ENCODE measurements around the gene ZBTB46.

The ZBTB46 gene

DNA sequence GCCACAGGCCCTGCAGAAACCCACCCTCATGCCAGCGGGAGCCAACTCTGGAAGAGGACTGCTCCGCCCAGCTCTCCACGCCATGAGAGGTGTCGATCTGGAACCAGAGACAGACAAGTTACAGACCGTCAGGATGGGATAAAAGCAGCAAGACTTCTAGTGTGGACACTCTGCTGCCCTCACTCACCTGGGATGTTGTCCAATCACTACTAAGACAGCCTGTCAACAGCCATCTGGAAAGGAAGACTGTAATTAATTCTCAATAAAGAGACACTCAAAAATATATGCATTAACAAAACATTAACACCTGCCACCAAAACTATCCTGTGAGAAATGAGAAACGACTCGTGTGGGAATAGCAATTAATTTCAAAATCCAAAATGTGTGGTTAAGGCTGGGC, 63.2 kb downstream of the ZBTB46 start:
- no peak for DNase-seq (ENCODE audit: low spot score)

DNA sequence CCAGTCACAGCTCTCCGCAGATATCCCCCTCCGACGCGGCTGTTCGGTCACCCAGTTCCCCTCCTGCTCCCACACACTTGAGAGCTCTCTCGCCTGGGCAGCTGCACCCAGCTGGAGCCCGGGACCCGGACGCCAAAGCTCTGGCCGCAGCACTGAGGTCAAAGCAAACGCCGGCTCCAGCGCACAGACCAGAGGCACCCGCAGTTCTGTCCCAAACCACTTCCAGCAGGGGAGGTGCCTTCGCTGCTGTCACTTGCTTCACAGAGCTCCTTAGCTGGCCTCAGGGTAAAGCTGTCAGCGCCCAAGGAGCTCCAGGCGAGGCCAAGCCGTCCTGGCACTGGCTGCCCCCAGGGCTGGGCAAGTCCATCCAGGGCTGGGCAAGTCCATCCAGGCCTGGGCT, 63.6 kb downstream of the ZBTB46 start:
- DNase-seq (ENCODE audit: low spot score) = no peak

DNA sequence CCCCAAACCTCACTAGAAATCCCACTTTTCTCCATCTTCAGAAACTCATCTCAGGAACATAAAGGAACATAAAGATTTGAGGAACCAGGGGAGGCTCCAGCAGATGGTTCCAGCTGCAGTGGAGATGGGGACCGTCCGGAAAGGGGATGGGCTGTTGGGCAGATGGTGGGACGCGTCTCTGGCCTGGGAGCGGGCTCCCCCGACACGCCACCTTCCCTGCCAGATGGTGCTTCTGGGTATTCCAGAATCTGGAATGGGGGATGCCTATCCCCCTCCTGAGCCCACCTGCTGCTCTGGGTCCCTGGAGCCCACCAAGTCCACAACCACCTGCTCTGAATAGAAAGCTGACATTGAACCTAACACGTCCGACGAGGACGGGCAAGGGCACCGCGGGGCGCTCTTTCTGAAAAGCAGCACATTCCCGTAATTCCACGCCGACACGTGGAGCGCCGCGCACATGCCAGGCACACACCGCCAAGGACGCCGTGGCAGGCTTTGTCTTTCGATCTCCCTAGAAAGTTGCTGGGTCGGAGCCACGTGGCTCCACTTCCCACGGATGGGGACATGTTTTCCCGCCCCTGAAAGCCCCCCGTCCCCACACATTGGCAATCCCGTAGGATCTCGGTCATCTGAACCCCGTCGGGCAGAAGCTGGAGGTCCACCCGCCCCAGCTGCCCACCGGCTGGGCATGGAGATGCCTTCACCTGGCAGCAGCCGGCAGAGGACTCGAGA, 64.2 kb downstream of the ZBTB46 start:
- no peak for DNase-seq (ENCODE audit: low spot score)

DNA sequence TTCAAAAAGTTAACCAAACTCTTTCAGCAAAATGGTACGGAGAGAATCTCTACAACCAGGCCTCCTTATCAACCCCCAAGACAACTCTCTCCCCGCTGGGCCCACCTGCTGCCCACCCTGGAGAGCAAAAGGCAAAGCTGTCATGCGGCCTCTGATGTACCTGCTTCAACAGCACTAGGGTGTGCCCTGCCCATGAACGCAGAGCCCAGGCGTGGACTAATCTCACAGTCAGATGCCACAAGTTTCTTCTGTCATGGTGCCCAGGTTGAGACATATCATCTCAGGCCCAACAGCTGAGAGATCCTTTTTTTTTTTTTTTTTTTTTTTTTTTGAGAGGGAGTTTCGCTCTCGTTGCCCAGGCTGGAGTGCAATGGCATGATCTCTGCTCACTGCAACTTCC, 65.2 kb downstream of the ZBTB46 start:
- no peak for DNase-seq (ENCODE audit: low spot score)

DNA sequence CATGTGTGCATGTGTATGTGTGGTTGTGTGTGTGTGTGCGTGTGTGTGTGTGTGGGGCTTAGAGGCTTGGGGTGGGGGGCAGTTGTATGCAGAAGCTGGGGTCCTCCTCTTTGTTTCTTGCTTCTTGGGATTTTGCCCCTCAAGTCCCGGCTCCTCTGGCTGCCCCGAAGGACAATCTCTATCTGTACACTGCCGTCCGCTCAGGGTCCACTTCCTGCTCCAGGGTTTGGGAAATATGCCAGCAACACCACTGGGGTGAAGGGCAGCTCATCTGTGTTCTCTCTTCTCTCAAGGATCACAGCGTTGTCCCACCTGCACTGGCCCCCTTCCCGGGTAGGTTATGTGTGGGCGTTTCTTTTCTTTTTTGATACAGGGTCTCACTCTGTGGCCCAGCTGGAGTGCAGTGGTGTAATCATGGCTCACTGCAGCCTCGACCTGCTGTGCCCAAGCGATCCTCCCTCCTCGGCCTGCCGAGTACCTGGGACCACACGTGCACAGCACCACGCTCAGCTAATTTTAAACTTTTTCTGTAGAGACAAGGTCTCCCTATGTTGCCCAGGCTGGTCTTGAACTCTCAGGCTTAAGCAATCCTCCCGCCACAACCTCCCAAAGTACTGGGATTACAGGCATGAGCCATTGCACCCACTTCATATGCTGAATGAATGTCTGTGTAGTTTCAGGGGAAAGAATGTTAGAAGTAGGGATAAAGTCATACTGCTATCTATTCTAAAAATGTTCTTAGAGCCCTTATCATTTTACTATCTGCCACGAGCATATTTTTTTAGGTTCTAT, 65.8 kb downstream of the ZBTB46 start:
- DNase-seq (ENCODE audit: low spot score) = no peak

DNA sequence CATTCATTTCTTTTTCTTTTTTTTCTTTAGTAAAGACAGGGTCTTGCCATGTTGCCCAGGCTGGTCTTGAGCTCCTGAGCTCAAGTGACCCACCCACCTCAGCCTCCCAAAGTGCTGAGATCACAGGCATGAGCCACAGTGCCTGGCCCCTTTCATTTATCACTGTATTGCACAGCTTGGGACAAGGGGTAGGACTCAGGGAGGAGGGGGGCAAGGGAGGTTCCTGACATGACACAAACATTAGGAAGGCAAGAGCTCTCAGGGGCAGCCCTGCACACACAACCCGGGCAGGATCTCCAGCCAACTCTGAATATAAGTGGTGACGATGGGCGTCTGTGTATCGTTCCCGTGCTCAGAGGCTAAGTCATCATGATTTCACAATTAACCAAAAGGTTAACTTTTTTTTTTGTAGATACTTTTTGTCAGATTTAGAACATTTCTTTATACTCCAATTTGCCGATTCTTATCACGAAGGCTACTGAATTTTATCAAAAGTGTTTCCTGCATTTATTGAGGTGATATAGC, 71.6 kb downstream of the ZBTB46 start:
- no peak for DNase-seq (ENCODE audit: low spot score)

DNA sequence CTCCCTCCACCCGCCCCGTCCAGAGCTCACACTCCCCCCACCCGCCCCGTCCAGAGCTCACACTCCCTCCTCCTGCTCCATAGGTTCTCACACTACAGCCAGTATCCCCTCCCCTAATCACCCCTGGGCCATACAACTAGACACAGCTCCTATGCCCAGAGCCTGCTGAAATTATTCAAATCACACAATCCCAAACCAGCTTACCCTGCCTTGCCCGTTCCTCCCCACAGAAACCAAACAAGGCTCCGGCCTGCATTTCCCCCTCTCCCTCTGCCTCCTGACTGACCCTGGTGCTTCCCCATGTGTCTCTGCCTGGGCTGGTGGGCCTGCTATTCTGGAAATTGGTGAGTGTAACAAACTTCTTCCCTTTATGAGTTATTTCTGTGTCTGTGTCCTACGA, 72.9 kb downstream of the ZBTB46 start:
- DNase-seq (ENCODE audit: low spot score) = no peak

DNA sequence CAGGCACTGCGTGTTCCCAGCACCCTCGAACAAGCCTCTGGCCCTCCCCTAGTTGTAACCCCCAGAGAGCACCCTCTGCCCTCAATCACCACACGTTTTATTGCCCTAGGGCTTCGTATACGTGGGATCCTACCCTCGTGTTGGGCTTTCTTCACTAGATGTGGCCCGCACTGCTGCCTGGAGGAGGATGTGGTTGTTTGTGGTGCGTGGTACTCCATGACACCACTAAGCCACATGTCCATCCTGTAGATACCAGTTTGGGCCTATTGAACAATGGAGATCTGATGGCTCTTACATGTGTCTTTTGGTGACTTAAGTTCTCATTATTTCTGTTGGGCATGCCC, 74.4 kb downstream of the ZBTB46 start:
- DNase-seq (ENCODE audit: low spot score) = no peak

DNA sequence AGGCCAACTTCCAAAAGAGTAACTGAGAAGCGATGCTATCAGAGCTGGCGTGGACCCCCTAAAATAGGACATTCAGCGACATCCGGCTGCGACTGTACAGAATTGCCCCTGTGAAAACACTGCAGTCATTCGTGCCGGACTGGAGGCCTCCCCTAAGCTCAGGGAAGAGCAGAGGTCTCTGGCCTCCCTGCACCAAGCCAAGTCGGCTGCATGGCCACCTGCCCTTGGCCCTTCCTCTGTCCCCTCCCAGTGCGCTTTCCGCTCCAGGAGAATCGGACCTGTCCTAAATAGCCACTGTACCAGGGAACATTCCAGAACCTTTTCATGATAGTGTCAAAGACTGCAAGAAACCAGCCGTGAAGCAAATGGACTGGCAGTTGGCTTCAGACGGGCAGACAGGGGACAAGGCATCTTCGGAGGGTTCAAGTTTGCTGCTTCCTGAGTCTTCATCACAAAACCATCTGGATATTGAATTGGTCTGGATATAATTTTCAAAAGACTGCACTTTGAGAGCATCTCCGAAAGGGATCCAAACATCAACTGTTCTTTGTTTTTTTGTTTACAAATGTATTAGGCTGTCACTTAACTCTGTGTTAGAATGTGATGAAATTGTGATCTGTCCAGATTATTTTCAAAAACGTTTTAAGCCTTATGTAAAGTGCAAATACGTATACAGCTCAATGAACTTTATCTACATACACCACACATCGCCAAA, 75.0 kb downstream of the ZBTB46 start:
- no peak for DNase-seq (ENCODE audit: low spot score)

DNA sequence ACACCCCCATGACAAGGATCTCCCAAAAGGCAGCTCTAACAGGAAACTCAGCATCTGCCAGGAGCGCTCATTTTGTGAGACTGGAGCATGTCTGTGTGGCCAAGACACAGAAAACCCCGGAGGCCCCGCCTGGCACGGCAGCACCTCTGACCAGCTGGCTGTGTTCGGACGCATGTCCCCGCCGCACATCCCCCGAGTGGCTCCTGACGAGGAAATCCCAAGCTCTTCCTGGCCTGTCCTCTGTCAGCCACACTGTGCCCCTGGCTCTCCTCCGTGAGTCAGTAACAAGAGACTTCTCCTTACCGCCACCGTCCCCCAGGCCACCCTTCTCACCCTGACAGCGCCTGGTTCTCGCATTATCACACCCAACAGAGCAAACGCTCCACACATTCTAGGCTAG, 77.1 kb downstream of the ZBTB46 start:
- no peak for DNase-seq (ENCODE audit: low spot score)

DNA sequence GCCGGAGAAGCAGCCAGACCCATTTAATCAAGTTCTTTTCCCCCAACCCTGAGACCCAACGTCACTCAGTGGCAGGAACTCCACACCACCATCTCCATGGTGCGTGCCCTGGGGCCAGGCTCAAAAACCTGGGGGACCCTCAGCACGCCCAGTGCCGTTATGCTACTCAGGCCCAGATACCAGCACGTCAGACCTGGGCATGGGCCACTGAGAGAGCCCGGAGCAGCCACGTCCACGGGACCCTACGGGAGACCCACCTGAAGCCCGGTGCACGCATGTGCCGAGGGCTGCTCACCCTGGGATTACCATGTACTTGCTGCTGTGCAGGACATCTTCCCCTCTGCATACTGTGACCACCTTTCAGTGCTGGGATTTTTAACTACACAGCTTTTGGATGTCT, 77.7 kb downstream of the ZBTB46 start:
- DNase-seq (ENCODE audit: low spot score) = no peak

DNA sequence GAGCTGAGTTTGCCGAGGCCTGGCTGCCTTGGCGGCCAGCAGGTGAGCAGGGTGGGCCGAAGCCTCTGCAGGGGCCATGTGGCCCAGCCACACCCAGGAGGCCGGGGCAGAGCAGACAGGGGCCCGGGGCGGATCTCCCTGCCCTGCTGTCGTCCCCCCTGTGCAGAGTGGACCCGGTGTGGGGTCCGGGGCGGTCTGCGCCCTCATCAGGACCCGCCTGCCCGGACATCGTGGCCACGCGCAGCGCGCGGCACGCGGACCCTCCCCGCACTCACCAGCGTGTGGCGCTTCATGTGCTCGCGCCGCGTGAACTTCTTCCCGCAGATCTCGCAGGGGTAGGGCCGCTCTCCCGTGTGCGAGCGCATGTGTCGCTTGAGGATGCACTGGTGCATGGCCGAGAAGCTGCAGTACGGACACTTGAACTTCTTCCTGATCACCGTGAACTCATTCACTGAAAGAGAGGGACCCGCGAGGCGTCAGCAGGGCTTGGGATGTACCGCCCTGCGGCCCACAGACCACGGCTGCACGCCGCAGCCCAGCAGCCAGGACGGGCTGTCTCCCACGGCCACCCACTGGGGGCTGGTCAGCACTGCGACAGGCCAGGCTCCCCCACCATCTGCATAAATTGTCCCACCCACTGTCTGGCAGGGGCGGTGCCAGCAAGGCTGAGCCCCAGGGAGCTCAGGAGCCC, 78.5 kb downstream of the ZBTB46 start:
- no peak for DNase-seq (ENCODE audit: low spot score)

DNA sequence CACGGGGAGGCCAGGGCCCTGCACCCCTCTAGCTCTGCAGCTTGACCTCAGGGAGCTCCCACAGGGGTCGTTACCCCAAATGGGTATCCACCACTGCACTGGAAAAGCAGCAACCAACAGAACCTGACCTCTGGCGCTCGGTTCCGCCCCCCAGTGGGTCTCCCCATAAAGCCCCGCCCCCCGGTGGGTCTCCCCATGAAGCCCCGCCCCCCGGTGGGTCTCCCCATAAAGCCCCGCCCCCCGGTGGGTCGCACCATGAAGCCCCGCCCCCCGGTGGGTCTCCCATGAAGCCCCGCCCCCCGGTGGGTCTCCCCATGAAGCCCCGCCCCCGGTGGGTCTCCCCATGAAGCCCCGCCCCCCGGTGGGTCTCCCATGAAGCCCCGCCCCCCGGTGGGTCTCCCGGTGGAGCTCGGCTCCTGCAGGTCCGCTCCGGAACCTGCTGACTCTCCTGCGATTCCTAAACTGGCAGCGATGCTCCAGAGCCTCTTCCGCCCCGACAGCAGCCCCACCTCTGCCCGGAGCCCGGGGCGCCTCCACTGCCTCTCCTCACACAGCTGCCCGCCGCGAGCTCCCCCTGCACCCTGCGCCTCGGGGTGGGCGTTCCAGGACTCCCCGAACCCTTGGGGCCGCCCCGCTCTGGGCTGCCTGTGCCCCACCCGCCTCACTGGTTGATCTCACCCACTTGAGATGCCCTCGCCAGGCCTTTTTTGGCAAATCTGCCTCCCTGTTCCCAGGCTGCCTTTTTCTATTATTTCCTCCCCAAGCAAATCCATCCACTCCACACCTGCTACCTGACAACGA, 79.4 kb downstream of the ZBTB46 start:
- no peak for DNase-seq (ENCODE audit: low spot score)

DNA sequence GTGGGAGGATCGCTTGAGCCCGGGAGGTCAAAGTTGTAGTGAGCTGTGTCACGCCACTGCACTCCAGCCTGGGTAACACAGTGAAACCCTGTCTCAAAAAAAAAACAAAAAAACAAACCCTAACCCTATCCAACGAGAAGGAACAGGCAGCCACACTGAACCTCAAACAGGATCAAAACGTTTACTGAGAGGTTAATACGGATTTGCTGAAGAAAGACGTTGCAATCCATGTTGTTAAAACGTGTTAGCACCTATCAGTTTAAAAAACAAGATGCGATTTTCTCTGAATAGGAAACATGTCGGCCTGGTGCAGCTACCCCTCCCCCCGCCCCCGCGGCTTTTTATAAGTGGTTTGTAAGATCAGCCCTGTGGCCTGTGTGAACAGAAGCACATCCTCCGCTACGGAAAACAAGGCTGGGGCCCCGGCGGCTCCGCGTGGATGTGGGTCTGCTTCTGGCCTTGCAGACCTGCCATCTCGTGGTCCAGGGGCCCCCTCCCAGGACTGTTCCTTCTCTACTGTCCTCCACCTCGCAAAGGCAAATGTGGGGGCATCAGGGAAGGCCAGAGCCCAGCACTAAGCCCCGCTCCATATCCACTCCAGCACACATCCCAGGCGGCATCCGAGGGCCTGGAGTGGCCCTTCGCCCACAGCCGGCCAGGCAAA, 80.1 kb downstream of the ZBTB46 start:
- DNase-seq (ENCODE audit: low spot score) = no peak

DNA sequence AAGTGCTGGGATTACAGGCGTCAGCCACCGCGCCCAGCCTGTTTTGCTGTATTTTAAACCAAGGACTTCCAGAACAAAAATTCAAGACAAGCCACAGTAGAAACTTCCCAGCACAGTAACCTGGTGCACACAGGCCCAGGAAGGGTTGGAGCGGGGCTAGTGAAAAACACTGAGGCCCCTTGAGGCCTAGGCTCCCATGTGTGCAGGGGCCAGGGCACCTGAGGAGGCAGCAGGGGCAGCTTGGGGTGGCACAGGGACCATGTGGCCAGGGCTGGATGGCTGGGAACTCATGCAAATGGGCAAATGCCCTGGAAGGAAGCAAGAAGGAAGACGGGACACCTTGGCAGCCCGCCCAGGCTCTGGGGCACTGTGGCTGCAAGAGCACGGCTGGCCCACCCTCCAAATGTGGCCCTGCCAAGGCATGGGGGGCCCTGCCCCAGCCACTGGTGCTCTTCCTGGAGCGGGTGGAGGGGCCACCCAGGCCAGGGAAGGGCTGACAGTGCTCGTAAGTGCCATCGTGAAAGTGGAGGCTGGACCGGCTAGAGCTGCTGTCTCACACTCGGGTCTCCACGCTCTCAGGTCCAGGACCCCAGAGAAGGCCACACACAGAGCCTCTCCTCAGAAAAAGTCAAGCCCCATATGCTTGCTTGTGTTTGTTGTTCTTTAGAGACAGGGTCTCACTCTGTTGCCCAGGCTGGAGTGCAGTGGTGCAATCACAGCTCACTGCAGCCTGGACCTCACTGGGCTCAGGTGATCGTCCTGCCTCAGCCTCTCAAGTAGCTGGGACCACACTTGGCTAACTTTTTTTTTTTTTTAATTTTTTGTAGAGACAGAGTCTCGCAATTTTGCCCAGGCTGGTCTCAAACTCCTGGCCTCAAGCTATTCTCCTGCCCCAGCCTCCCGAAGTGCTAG, 81.2 kb downstream of the ZBTB46 start:
- no peak for DNase-seq (ENCODE audit: low spot score)

DNA sequence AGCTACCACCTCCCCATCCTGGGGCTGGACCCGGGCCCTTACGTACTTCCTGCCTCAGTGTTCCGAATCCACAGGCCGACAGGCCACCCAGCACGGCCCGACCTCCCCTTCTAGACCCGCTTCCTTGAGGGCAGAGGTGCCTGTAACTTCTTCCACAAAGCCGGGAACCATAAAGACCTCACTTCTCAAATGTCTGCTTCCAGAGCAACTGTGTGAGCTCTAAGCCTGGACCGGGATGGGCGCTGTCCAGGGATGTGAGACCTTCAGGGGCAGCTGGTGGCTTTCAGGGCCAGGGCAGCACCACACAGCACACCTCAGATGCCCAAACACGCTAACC, 82.2 kb downstream of the ZBTB46 start:
- DNase-seq (ENCODE audit: low spot score) = no peak

DNA sequence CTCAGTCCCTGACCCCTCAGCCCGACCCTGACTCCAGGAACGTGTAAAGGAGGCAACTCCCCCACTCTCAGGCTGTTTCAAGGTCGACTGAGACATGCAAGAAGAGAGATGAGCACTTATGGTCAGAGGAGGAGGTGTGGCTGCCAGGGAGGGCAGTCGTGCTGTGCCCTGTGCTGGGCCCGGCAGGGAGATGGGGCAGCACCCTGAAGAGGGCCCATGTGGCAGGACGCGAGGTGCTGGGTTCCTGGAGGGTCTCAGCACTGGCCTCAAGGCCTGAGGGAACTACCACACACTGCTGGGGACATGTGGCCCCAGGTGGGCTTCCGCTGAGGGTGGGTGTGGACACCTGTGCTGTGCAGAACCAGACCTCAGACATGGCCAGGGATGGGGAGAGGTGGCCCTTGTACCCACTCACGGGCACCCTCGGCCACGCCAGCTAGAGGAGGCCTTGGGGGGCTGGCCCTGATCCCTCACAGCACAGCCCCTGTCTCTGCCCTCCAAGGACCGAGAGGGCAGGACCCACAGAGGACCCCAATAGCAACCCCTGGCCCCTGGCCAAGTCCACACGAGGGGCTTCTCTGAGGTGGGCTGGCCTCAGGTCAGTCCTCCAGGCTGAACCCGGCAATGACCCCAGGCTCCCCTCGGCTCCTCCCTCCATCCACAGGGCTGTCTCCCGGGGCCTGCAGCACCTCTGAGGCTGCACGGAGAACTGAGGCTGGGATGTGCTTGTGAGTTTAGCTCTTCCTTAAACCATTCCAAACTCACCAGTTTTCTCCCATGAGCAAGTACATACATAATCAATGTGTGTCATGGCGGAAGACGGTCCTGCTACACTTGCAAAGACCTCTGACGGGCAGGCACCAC, 82.8 kb downstream of the ZBTB46 start:
- no peak for DNase-seq (ENCODE audit: low spot score)

DNA sequence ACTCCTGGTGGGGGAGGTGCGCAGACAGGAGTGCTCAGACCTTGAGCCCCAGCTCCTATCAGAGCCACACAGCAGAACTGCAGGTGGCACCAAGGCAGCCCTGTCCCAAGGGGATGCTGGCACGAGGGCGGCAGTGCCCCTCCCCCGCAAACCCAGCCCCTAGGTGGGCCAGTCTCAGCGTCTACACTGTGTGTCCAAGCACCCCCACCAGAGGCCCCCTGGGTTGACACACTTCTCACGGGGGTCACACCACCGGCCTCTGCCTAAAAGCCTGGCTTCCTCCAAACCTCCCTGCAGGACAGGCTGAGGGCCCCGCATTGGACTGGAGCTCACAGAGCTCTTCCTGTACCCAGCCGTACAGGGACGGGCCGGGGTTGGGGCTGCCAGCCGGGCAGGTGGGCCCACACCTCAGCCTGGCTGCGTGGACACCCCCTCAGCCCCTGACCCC, 83.4 kb downstream of the ZBTB46 start:
- no peak for DNase-seq (ENCODE audit: low spot score)

DNA sequence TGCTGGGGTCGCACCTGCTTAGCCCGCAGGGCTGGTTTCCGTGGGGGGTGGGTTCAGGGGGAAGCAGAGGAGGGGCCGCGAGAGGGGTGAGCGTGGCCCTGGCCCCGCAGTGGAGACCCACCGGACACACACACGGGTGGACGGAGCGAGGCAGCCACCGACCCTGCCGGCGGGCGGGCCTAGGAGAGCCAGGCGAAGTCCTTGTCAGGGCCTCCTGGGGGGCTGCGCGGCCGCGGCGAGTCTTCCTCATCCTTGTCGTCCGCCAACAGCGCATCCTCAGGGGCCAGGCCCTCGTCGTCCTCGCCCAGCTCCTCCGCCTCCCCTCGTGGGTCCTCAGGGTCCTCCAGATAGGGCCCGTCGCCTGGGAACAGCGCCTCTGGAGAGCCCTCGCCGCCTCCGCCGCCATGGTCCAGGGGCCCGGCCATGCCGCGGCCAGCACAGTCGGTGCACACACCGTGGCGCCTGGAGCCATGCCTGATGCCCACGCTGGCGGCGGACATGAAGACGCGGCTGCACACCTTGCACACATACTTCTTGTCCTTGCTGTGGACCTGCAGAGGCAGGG, 84.2 kb downstream of the ZBTB46 start:
- DNase-seq (ENCODE audit: low spot score) = no peak
